Measurements from ENCODE around the gene KRTCAP2.
A peak's percentile ranks its signal among the peaks of the same experiment; 100 is the strongest.
"Not testable (repeated sequence)": the region's sequence is repeated elsewhere in the genome, so short reads cannot be mapped to it uniquely, and the experiment has no call there.

KRTCAP2 gene

GRCh38 chr1:155172732-155173477 is at the start of gene KRTCAP2:
KRTCAP2 (minus strand) TSS chr1:155173304; CDS start chr1:155173224, 80 bp downstream.
- peak; percentile 95 for DNase-seq (ENCODE audit: low read depth)
- peak; percentile 86 for TF ChIP-seq CTCF (conservative IDR thresholded peaks at IDR 0.05; ENCODE audit: low read length)
- H3K4me3 ChIP-seq (ENCODE audit: low read length), result peak within 1 kb of the TSS; percentile 98

- H3K4me3 ChIP-seq (ENCODE audit: low read length); DNase-seq (ENCODE audit: low read depth): not testable (repeated sequence)
Observed at GRCh38 chr1:155220211-155220965, 47.3 kb upstream of the KRTCAP2 start.

GRCh38 chr1:155219592-155220031 is 46.5 kb upstream of the KRTCAP2 start:
- H3K4me3 ChIP-seq (ENCODE audit: low read length), result no peak overlapping the region
- DNase-seq (ENCODE audit: low read depth), result peak; percentile 25
- TF ChIP-seq CTCF (conservative IDR thresholded peaks at IDR 0.05; ENCODE audit: low read length), result no peak

GRCh38 chr1:155218854-155219591 is 45.9 kb upstream of the KRTCAP2 start:
- TF ChIP-seq CTCF (conservative IDR thresholded peaks at IDR 0.05; ENCODE audit: low read length), result no peak
- no peak overlapping the region for H3K4me3 ChIP-seq (ENCODE audit: low read length)
- peak; percentile 51 for DNase-seq (ENCODE audit: low read depth)

GRCh38 chr1:155214702-155215101 is 41.6 kb upstream of the KRTCAP2 start:
- not testable (repeated sequence) for H3K4me3 ChIP-seq (ENCODE audit: low read length); DNase-seq (ENCODE audit: low read depth)

- not testable (repeated sequence) for H3K4me3 ChIP-seq (ENCODE audit: low read length); DNase-seq (ENCODE audit: low read depth)
Observed at GRCh38 chr1:155212051-155212440, 38.9 kb upstream of the KRTCAP2 start.

GRCh38 chr1:155211381-155212050 is 38.4 kb upstream of the KRTCAP2 start:
- DNase-seq (ENCODE audit: low read depth); H3K4me3 ChIP-seq (ENCODE audit: low read length): not testable (repeated sequence)

- no peak overlapping the region for H3K4me3 ChIP-seq (ENCODE audit: low read length)
- DNase-seq (ENCODE audit: low read depth), result no peak
- no peak for TF ChIP-seq CTCF (conservative IDR thresholded peaks at IDR 0.05; ENCODE audit: low read length)
Observed at GRCh38 chr1:155210314-155211104, 37.4 kb upstream of the KRTCAP2 start.
